HCT116 (cell line): ENCODE results near the gene KCNQ1OT1. TPM values are rescaled to one million over a fixed set of nuclear protein-coding genes. Genes with fewer than 3 reads are reported as not detected.

Experiments
- ATAC-seq: fragments of 200-7000 bp; cut with Tn5 transposase; 2 replicates; pipeline ENCODE4 v1.9.1; 2020; ENCODE audit warnings: mild to moderate bottlenecking, moderate library complexity
- BruUV-seq: library from RNA; stranded (reverse); fragments of 400-500 nt; replicated peaks from 2 replicates; lab custom pipeline; 2021; lab: Mats Ljungman, UMichigan
- CTCF ChIA-PET: fragments of 300-600 bp; sonication (Branson Sonifier 250); formaldehyde crosslinking; loops from one replicate; lab custom pipeline; 2021; ENCODE audit warnings: antibody characterized with exemption; lab: Charles Lee
- POLR2A ChIA-PET: fragments of 300-600, 350-600 bp; sonication (Branson Sonifier 250); formaldehyde crosslinking; loops from one replicate; lab custom pipeline; 2021; ENCODE audit warnings: antibody characterized with exemption; lab: Charles Lee
- RAD21 ChIA-PET, 2 experiments: fragments of 300-600 bp; sonication (Branson Sonifier 250); formaldehyde crosslinking; loops; one replicate each; lab custom pipeline; 2023; ENCODE audit warnings: low total read pairs in 2 of 2; ENCODE audit not compliant: uncharacterized antibody in 2 of 2, unreplicated experiment in 2 of 2, low non-redundant PET in 1 of 2; lab: Charles Lee
- DNase-seq: peaks from one replicate; pipeline ENCODE4 v3.0.0-alpha.2; 2010; ENCODE audit warnings: low read depth, low spot score
- H2AFZ ChIP-seq: fragments of 200-600 bp; shearing (Covaris generic), sonication (generic); 2 replicates; pipeline ENCODE4 v1.6.1; 2017; ENCODE audit warnings: low read depth, mixed run types, mixed read lengths, antibody characterized with exemption, low read length; ENCODE audit not compliant: poor library complexity, severe bottlenecking
- H3K27ac ChIP-seq: 2 replicates; pipeline ENCODE4 v1.5.1; 2012; ENCODE audit warnings: low read depth, low read length
- H3K27me3 ChIP-seq: fragments of 200-600 bp; sonication (generic); 2 replicates; pipeline ENCODE4 v1.6.1; 2016; ENCODE audit warnings: mixed run types, low read length, mixed read lengths; ENCODE audit not compliant: insufficient read depth
- H3K36me3 ChIP-seq, 2 experiments: fragments of 200-500 bp in 1 of 2; fragments of 200-600 bp in 1 of 2; sonication (Bioruptor generic) in 1 of 2; sonication (generic) in 1 of 2; 2 replicates each; pipeline versions ENCODE4 v1.5.1 to v1.6.1; 2014 to 2016; ENCODE audit warnings: low read length in 2 of 2, inconsistent platforms in 1 of 2, mixed read lengths in 1 of 2, mixed run types in 1 of 2; ENCODE audit not compliant: insufficient read depth in 2 of 2, control insufficient read depth in 1 of 2
- H3K4me1 ChIP-seq, 2 experiments: fragments of 200-600 bp in 1 of 2; sonication (generic) in 1 of 2; 2 replicates each; pipeline versions ENCODE4 v1.5.1 to v1.6.1; 2012 to 2017; ENCODE audit warnings: low read length in 2 of 2, inconsistent platforms in 1 of 2, mild to moderate bottlenecking in 1 of 2, mixed read lengths in 1 of 2, mixed run types in 1 of 2, moderate library complexity in 1 of 2; ENCODE audit not compliant: insufficient read depth in 2 of 2, control insufficient read depth in 1 of 2
- H3K4me2 ChIP-seq: fragments of 200-600 bp; sonication (generic); 2 replicates; pipeline ENCODE4 v1.6.1; 2017; ENCODE audit warnings: mixed run types, low read length, mixed read lengths
- H3K4me3 ChIP-seq, 2 experiments: fragments of 200-600 bp in 1 of 2; sonication (generic) in 1 of 2; replicated peaks in 1 of 2; 2 replicates each; pipeline ENCODE4 v1.5.1; 2011 to 2016; ENCODE audit warnings: low read length in 2 of 2, control low read depth in 1 of 2, low read depth in 1 of 2, mild to moderate bottlenecking in 1 of 2, mixed read lengths in 1 of 2, mixed run types in 1 of 2
- H3K79me2 ChIP-seq: fragments of 200-600 bp; sonication (generic); 2 replicates; pipeline ENCODE4 v1.6.1; 2017; ENCODE audit warnings: mild to moderate bottlenecking, mixed run types, low read length, moderate library complexity, mixed read lengths; ENCODE audit not compliant: insufficient read depth
- H3K9ac ChIP-seq: fragments of 200-600 bp; sonication (generic); 2 replicates; pipeline ENCODE4 v1.6.1; 2016; ENCODE audit warnings: low read length, mixed read lengths
- H3K9me2 ChIP-seq: fragments of 200-600 bp; sonication (generic), shearing (Covaris generic); 2 replicates; pipeline ENCODE4 v1.6.1; 2017; ENCODE audit warnings: mixed run types, mild to moderate bottlenecking, moderate library complexity; ENCODE audit not compliant: insufficient read depth
- H3K9me3 ChIP-seq, 2 experiments: fragments of 200-500 bp in 1 of 2; fragments of 200-600 bp in 1 of 2; sonication (Bioruptor generic) in 1 of 2; sonication (generic) in 1 of 2; 2 replicates each; pipeline ENCODE4 v1.6.1; 2014 to 2017; ENCODE audit warnings: low read length in 2 of 2, mixed read lengths in 2 of 2, inconsistent platforms in 1 of 2, low read depth in 1 of 2, mild to moderate bottlenecking in 1 of 2, mixed run types in 1 of 2, moderate library complexity in 1 of 2; ENCODE audit not compliant: control insufficient read depth in 1 of 2, insufficient read depth in 1 of 2
- H4K20me1 ChIP-seq: fragments of 200-600 bp; sonication (generic), shearing (Covaris generic); 2 replicates; pipeline ENCODE4 v1.6.1; 2017; ENCODE audit warnings: mixed run types, mild to moderate bottlenecking, moderate library complexity; ENCODE audit not compliant: insufficient read depth
- CBX3 ChIP-seq: IDR thresholded peaks from 2 replicates; pipeline ENCODE4 v1.6.1; 2012; ENCODE audit warnings: low read depth
- CEBPB ChIP-seq: IDR thresholded peaks from 2 replicates; pipeline ENCODE4 v1.6.1; 2012; ENCODE audit warnings: low read depth
- EGR1 ChIP-seq: IDR thresholded peaks from 2 replicates; pipeline ENCODE4 v1.6.1; 2012; ENCODE audit warnings: low read depth
- ELF1 ChIP-seq: IDR thresholded peaks from 2 replicates; pipeline ENCODE4 v1.6.1; 2012; ENCODE audit warnings: low read depth, borderline replicate concordance
- EZH2 ChIP-seq: fragments of 200-600 bp; sonication (generic); IDR thresholded peaks from 2 replicates; pipeline ENCODE4 v1.6.1; 2017; ENCODE audit warnings: antibody characterized with exemption, mixed run types
- EZH2phosphoT487 ChIP-seq: fragments of 200-600 bp; IDR thresholded peaks from 2 replicates; pipeline ENCODE4 v1.6.1; 2018; ENCODE audit warnings: antibody characterized with exemption, borderline replicate concordance
- FOSL1 ChIP-seq: IDR thresholded peaks from 2 replicates; pipeline ENCODE4 v1.6.1; 2012; ENCODE audit warnings: low read depth
- JUND ChIP-seq: IDR thresholded peaks from 2 replicates; pipeline ENCODE4 v1.6.1; 2012
- POLR2A ChIP-seq: IDR thresholded peaks from 2 replicates; pipeline ENCODE4 v1.7.0; 2011; ENCODE audit warnings: borderline replicate concordance; ENCODE audit not compliant: insufficient read depth, insufficient read length; ENCODE audit errors: extremely low read depth
- POLR2AphosphoS5 ChIP-seq: IDR thresholded peaks from 2 replicates; pipeline ENCODE4 v1.6.1; 2011; ENCODE audit warnings: mild to moderate bottlenecking, low read depth, low read length, moderate library complexity
- SIN3A ChIP-seq: IDR thresholded peaks from 2 replicates; pipeline ENCODE4 v1.6.1; 2012; ENCODE audit warnings: low read depth
- SRF ChIP-seq: IDR thresholded peaks from 2 replicates; pipeline ENCODE4 v1.6.1; 2012; ENCODE audit warnings: low read depth
- TCF7L2 ChIP-seq: IDR thresholded peaks from 2 replicates; pipeline ENCODE4 v1.7.0; 2011; ENCODE audit warnings: borderline replicate concordance, inconsistent platforms; ENCODE audit not compliant: insufficient read depth, insufficient read length; ENCODE audit errors: extremely low read depth
- intact Hi-C: fragments of 100-400 bp; cut with micrococcal nuclease; formaldehyde crosslinking; loops from 2 replicates; pipeline ENCODE4 v1.10.0; 2022
- total RNA-seq: library from RNA; stranded (reverse); gene quantifications from one replicate; pipeline ENCODE4 v1.2.1, GENCODE V29; 2021; ENCODE audit not compliant: unreplicated experiment
- TF ChIP-seq, protein P1 (sequence below): IDR thresholded peaks from 2 replicates; pipeline ENCODE4 v1.6.1; 2011; ENCODE audit warnings: mild to moderate bottlenecking, low read length, moderate library complexity; ENCODE audit not compliant: insufficient replicate concordance; ENCODE audit errors: extremely low read depth
- TF ChIP-seq, protein P2 (sequence below): IDR thresholded peaks from 2 replicates; pipeline ENCODE4 v1.6.1; 2012

KCNQ1OT1 gene
- total RNA-seq, 1 experiment from 2014 or later = 1.1 TPM

DNA sequence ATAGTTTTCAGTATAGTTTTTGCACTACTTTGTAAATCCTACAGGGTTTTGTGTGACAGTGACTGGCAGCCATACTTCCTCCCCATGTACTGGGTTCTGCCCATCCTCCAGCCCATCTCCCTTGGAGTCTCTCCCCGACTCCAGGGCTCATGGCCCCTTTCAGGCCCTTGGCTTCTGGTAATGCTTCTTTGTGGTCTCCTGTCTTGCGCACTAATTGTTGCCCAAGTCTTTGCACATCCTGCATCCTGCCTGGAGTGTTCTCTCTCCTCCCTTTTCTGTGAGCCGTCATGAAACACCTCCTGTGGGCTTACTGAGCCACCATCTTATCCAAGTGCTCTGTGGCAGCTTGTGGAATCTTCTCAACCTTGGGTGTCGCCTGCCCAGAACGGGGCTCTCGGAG, 11.4 kb upstream of the KCNQ1OT1 start:
- ChIA-PET POLR2A (no interaction called here), RAD21 (no interaction called here), CTCF (no interaction called here)
- Histone ChIP-seq H3K36me3 (no peaks in the 10 kb centered on the region), H2AFZ (no peak overlapping the region), H3K27ac (no peak overlapping the region), H3K4me3 (no peak overlapping the region), H3K79me2 (no peaks in the 10 kb centered on the region), H3K9me3 (no peaks in the 10 kb centered on the region; a peak in 1 of 4 replicates), H3K27me3 (no peaks in the 10 kb centered on the region), H4K20me1 (no peaks in the 10 kb centered on the region), H3K4me2 (no peak overlapping the region), H3K9me2 (no peaks in the 10 kb centered on the region), H3K9ac (no peak overlapping the region), H3K4me1 (no peaks in the 10 kb centered on the region)
- intact Hi-C loops = no loop called here
- ATAC-seq = no peak
- no peak for TF ChIP-seq EGR1
- no peak for TF ChIP-seq CEBPB
- TF ChIP-seq EZH2phosphoT487 = no peak
- no peak for TF ChIP-seq SIN3A
- no TSS peak for BruUV-seq
- no peak for DNase-seq

DNA sequence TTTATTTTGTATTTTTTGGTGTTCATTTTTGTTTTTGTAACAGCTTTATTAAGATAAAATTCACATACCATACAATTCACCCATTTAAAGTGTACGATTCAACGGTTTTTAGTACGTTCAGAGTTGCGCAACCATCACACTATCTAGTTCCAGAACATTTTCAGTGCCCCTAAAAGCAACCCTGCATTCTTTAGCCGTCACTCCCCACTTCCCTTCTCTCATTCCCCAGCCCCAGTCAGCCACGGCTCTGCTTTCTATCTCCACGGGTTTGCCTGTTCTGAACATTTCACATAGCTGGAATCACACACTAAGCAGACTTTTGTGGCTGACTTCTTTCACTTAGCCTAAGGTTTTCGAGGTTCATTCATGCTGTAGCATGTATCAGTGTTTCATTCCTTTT, 9.6 kb upstream of the KCNQ1OT1 start:
- Histone ChIP-seq H3K9ac (no peak overlapping the region), H3K4me3 (no peak overlapping the region), H3K9me3 (no peaks in the 10 kb centered on the region; a peak in 1 of 4 replicates), H4K20me1 (no peaks in the 10 kb centered on the region), H3K4me2 (no peak overlapping the region), H3K9me2 (no peaks in the 10 kb centered on the region), H2AFZ (no peak overlapping the region), H3K79me2 (no peaks in the 10 kb centered on the region), H3K4me1 (no peaks in the 10 kb centered on the region), H3K36me3 (no peaks in the 10 kb centered on the region), H3K27ac (no peak overlapping the region), H3K27me3 (no peaks in the 10 kb centered on the region)
- ChIA-PET RAD21 (no interaction called here), POLR2A (no interaction called here), CTCF (no interaction called here)
- TF ChIP-seq POLR2A = no peak
- no peak; the same call in 1 of the 2 replicates for TF ChIP-seq CEBPB
- no peak for TF ChIP-seq EZH2
- no peak for TF ChIP-seq SRF
- no peak for TF ChIP-seq CBX3
- TF ChIP-seq EGR1 = no peak
- TF ChIP-seq FOSL1 = no peak
- no peak for TF ChIP-seq EZH2phosphoT487
- no peak for TF ChIP-seq ELF1
- TF ChIP-seq TCF7L2 = no peak
- no peak for TF ChIP-seq JUND
- TF ChIP-seq, protein P1, sequence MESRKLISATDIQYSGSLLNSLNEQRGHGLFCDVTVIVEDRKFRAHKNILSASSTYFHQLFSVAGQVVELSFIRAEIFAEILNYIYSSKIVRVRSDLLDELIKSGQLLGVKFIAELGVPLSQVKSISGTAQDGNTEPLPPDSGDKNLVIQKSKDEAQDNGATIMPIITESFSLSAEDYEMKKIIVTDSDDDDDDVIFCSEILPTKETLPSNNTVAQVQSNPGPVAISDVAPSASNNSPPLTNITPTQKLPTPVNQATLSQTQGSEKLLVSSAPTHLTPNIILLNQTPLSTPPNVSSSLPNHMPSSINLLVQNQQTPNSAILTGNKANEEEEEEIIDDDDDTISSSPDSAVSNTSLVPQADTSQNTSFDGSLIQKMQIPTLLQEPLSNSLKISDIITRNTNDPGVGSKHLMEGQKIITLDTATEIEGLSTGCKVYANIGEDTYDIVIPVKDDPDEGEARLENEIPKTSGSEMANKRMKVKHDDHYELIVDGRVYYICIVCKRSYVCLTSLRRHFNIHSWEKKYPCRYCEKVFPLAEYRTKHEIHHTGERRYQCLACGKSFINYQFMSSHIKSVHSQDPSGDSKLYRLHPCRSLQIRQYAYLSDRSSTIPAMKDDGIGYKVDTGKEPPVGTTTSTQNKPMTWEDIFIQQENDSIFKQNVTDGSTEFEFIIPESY = no peak
- TF ChIP-seq, protein P2, sequence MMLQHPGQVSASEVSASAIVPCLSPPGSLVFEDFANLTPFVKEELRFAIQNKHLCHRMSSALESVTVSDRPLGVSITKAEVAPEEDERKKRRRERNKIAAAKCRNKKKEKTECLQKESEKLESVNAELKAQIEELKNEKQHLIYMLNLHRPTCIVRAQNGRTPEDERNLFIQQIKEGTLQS = no peak
- no peak for TF ChIP-seq POLR2AphosphoS5
- no peak for DNase-seq
- no TSS peak for BruUV-seq
- no peak for ATAC-seq
- intact Hi-C loops = no loop called here
